ENCODE results near the gene MTHFR. TPM values are rescaled to one million over a fixed set of nuclear protein-coding genes. Genes with fewer than 3 reads are reported as not detected.

The MTHFR gene
- total and polyA plus RNA-seq, 2 of the 4 experiments (the other 2 are of a cell fraction) = 7.3 to 7.4 TPM

- no peak overlapping the region for H4K91ac ChIP-seq (ENCODE audit: insufficient read depth, low read depth, low read length)
- TF ChIP-seq ELK1 (IDR thresholded peaks at IDR 0.05; ENCODE audit: borderline replicate concordance, low read depth, low read length) = no peak
- TF ChIP-seq CHD1 (IDR thresholded peaks at IDR 0.05; ENCODE audit: low read depth, low read length) = no peak
- no peak for TF ChIP-seq POLR2A (IDR thresholded peaks at IDR 0.05; ENCODE audit: low read depth, low read length)
- TF ChIP-seq RAD21 (IDR thresholded peaks at IDR 0.05; ENCODE audit: low read length) = no peak
- TF ChIP-seq, protein P1, sequence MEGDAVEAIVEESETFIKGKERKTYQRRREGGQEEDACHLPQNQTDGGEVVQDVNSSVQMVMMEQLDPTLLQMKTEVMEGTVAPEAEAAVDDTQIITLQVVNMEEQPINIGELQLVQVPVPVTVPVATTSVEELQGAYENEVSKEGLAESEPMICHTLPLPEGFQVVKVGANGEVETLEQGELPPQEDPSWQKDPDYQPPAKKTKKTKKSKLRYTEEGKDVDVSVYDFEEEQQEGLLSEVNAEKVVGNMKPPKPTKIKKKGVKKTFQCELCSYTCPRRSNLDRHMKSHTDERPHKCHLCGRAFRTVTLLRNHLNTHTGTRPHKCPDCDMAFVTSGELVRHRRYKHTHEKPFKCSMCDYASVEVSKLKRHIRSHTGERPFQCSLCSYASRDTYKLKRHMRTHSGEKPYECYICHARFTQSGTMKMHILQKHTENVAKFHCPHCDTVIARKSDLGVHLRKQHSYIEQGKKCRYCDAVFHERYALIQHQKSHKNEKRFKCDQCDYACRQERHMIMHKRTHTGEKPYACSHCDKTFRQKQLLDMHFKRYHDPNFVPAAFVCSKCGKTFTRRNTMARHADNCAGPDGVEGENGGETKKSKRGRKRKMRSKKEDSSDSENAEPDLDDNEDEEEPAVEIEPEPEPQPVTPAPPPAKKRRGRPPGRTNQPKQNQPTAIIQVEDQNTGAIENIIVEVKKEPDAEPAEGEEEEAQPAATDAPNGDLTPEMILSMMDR (conservative IDR thresholded peaks at IDR 0.05; ENCODE audit: low read depth, low read length) = no peak
- TF ChIP-seq MXI1 (IDR thresholded peaks at IDR 0.05; ENCODE audit: borderline replicate concordance, low read depth, low read length) = no peak
- no peak for TF ChIP-seq FOS (IDR thresholded peaks at IDR 0.05; ENCODE audit: low read depth, low read length)
- peaks cover 14% of the 10 kb centered on the region for H3K27me3 ChIP-seq (ENCODE audit: control insufficient read depth, insufficient read depth, low read length)
- 43% methylated on average over 5 of the region's 11 CpGs; no CpG with 5 or more reads in 1 of the 2 experiments for WGBS, 2 experiments (ENCODE audit: extremely low coverage in 2 of 2, insufficient read length in 1 of 2)
- dilution Hi-C loops (cut with HindIII; ENCODE audit: low sequenced_read_pairs, unreplicated experiment) (no loop called here), intact Hi-C loops (cut with micrococcal nuclease) (no loop called here), in situ Hi-C loops (cut with MboI; ENCODE audit: low sequenced_read_pairs) (no loop called here)
- peaks cover 12% of the 10 kb centered on the region; the same call in 1 of the 2 replicates for H3K36me3 ChIP-seq (ENCODE audit: control insufficient read depth, insufficient read depth, low read length)
- H2BK5ac ChIP-seq (ENCODE audit: low read depth, low read length, poor library complexity, severe bottlenecking) = no peak overlapping the region
- no peak overlapping the region for H3K27ac ChIP-seq (ENCODE audit: insufficient read depth, low read length)
- H3K79me1 ChIP-seq (ENCODE audit: low read depth in 1 of 2, low read length in 2 of 2) = no peaks in the 10 kb centered on the region
- no peak overlapping the region for H3K4me3 ChIP-seq (ENCODE audit: insufficient read depth, low read depth, low read length)
- no peak overlapping the region for H2BK120ac ChIP-seq (ENCODE audit: low read depth, low read length)
- ATAC-seq (ENCODE audit: low read depth) (no peak), DNase-seq (no peak)
- no peak overlapping the region for H4K5ac ChIP-seq (ENCODE audit: low read depth, low read length)
- no TSS peak for BruUV-seq (replicated peaks)
- H3K23ac ChIP-seq (ENCODE audit: low read depth, low read length) = no peak overlapping the region
- 0 out of 2 replicates have a peak, but pooled peaks cover 4% of the 10 kb centered on the region for H3K9me1 ChIP-seq (ENCODE audit: insufficient read depth, low read length)
- no peak overlapping the region for H3K56ac ChIP-seq (ENCODE audit: extremely low read depth, insufficient read depth, low read length)
- no peak overlapping the region for H3K18ac ChIP-seq (ENCODE audit: low read depth, low read length)
- H2AK5ac ChIP-seq (ENCODE audit: low read depth, low read length) = no peak overlapping the region
- CTCF ChIA-PET = no interaction called here
- no peak overlapping the region for H2AK9ac ChIP-seq (replicated peaks; ENCODE audit: low read depth, low read length, poor library complexity)
- POLR2A ChIA-PET (ENCODE audit: unreplicated experiment) = no interaction called here
- H3K4me2 ChIP-seq (ENCODE audit: low read depth, low read length) = no peak overlapping the region
- H3K14ac ChIP-seq (replicated peaks; ENCODE audit: low read depth, low read length) = no peak overlapping the region
- H3K4ac ChIP-seq (ENCODE audit: low read depth, low read length) = no peak overlapping the region
- peaks cover 7% of the 10 kb centered on the region; the same call in 1 of the 2 replicates for H4K20me1 ChIP-seq (ENCODE audit: insufficient read depth, low read length)
- no peak overlapping the region for H3K9ac ChIP-seq (ENCODE audit: low read depth, low read length)
- no peak overlapping the region for H2BK20ac ChIP-seq (ENCODE audit: low read depth, low read length)
- H2AFZ ChIP-seq (replicated peaks; ENCODE audit: low read length, poor library complexity) = no peak overlapping the region
- no peak overlapping the region for H2BK15ac ChIP-seq (ENCODE audit: low read depth, low read length)
- H3K4me1 ChIP-seq (ENCODE audit: control insufficient read depth, insufficient read depth, low read length) = peaks cover 2% of the 10 kb centered on the region; the same call in 1 of the 2 replicates
- no peaks in the 10 kb centered on the region for H3K9me3 ChIP-seq (ENCODE audit: control insufficient read depth, insufficient read depth, low read length)
- H4K8ac ChIP-seq (ENCODE audit: low read depth in 2 of 2, low read length in 2 of 2) = no peak overlapping the region
Observed at GRCh38 chr1:11850156-11850555, 44.4 kb upstream of the MTHFR start.
